Tibial nerve (tissue), 4 donors: Measurements from ENCODE around the gene IPO4. TPM values are rescaled to one million over a fixed set of nuclear protein-coding genes. Genes with fewer than 3 reads are reported as not detected.
A peak's percentile ranks its signal among the peaks of the same experiment; 100 is the strongest.

Experiments
- DNase-seq, 2 donors: peaks; one replicate each; pipeline ENCODE4 v3.0.0-alpha.2; 2019; ENCODE audit warnings: low spot score in 2 of 2
- H3K27ac ChIP-seq, 4 donors: fragments of 200-600 bp; sonication (generic) in 3 of 4; one replicate each; pipeline ENCODE4 v1.5.1; 2017 to 2019; ENCODE audit warnings: mild to moderate bottlenecking in 1 of 4
- H3K27me3 ChIP-seq, 2 donors: fragments of 200-600 bp; sonication (generic) in 1 of 2; one replicate each; pipeline versions ENCODE4 v1.5.1 to v1.6.0; 2017 to 2019
- H3K36me3 ChIP-seq, 3 donors: fragments of 200-600 bp; sonication (generic); one replicate each; pipeline ENCODE4 v1.5.1; 2018 to 2019
- H3K4me1 ChIP-seq, 4 donors: fragments of 200-600 bp; sonication (generic) in 3 of 4; one replicate each; pipeline ENCODE4 v1.5.1; 2017 to 2019
- H3K4me3 ChIP-seq, 4 donors: fragments of 200-600 bp; sonication (generic) in 3 of 4; one replicate each; pipeline ENCODE4 v1.5.1; 2017 to 2019; ENCODE audit warnings: mild to moderate bottlenecking in 1 of 4, moderate library complexity in 1 of 4
- H3K9me3 ChIP-seq, 4 donors: fragments of 200-600 bp; sonication (generic) in 3 of 4; one replicate each; pipeline ENCODE4 v1.5.1; 2017 to 2019
- EP300 ChIP-seq, 2 donors: sonication (generic); formaldehyde crosslinking; IDR thresholded peaks; one replicate each; pipeline ENCODE4 v1.6.1; 2017; ENCODE audit warnings: antibody characterized with exemption in 2 of 2, mild to moderate bottlenecking in 1 of 2
- POLR2A ChIP-seq, 2 donors: fragments of 450-650 bp; IDR thresholded peaks; one replicate each; pipeline ENCODE4 v1.6.1; 2017; ENCODE audit warnings: antibody characterized with exemption in 2 of 2, mild to moderate bottlenecking in 2 of 2, moderate library complexity in 2 of 2
- WGBS, 2 donors: methylation state at CpG; one replicate each; pipeline ENCODE4 v1.1.5; 2018; 5-methylcytosine and 5-hydroxymethylcytosine counted together
- total RNA-seq, 4 donors: library from RNA; depleted of rRNA; stranded (reverse); fragments of >200 nt; gene quantifications; one replicate each; pipeline ENCODE4 v1.1.0, GENCODE V29; 2016
- TF ChIP-seq, protein P1 (sequence below), 5 experiments: fragments of 200-600 bp in 3 of 5; fragments of 450-650 bp in 2 of 5; sonication (generic) in 3 of 5; IDR thresholded peaks; one replicate each; pipeline ENCODE4 v1.5.1; 2016 to 2019; ENCODE audit warnings: antibody characterized with exemption in 5 of 5, mild to moderate bottlenecking in 3 of 5, moderate library complexity in 2 of 5

IPO4 gene
- total RNA-seq, 4 donors from 2014 or later, result 19.4 to 88.5 (median 26.9) TPM

DNA sequence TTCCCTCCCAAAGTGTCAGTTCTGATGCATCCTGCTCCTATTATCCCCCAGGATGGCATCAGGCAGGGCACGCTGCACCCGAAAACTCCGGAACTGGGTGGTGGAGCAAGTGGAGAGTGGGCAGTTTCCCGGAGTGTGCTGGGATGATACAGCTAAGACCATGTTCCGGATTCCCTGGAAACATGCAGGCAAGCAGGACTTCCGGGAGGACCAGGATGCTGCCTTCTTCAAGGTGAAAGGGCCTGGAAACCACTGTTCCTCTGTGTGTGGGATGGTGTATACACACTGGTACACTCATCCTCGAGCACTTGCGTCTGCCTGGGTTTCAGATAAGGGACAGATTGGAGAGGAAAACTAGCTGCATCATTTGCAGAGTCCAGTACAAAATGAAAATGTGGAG is 26.5 kb downstream of the IPO4 start:
- peaks cover 0 to 46% (median 19%) of the 10 kb centered on the region in 4 donors for H3K4me1 ChIP-seq
- peak overlapping the region; percentile 94 to 99 (median 97) for H3K27ac ChIP-seq
- WGBS, 2 donors, result 29 to 47% methylated on average over 2 to 8 of the region's 8 CpGs
- DNase-seq, result no peak
- H3K4me3 ChIP-seq, result peak overlapping the region; percentile 61 to 91 (median 88)
- H3K9me3 ChIP-seq, result no peaks in the 10 kb centered on the region
- no peak for TF ChIP-seq EP300 (IDR thresholded peaks at IDR 0.05)
- no peak for TF ChIP-seq POLR2A (IDR thresholded peaks at IDR 0.05)
- TF ChIP-seq, protein P1, sequence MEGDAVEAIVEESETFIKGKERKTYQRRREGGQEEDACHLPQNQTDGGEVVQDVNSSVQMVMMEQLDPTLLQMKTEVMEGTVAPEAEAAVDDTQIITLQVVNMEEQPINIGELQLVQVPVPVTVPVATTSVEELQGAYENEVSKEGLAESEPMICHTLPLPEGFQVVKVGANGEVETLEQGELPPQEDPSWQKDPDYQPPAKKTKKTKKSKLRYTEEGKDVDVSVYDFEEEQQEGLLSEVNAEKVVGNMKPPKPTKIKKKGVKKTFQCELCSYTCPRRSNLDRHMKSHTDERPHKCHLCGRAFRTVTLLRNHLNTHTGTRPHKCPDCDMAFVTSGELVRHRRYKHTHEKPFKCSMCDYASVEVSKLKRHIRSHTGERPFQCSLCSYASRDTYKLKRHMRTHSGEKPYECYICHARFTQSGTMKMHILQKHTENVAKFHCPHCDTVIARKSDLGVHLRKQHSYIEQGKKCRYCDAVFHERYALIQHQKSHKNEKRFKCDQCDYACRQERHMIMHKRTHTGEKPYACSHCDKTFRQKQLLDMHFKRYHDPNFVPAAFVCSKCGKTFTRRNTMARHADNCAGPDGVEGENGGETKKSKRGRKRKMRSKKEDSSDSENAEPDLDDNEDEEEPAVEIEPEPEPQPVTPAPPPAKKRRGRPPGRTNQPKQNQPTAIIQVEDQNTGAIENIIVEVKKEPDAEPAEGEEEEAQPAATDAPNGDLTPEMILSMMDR (IDR thresholded peaks at IDR 0.05), result no peak
- peaks cover 10 to 80% (median 46%) of the 10 kb centered on the region in 3 donors for H3K36me3 ChIP-seq
- H3K27me3 ChIP-seq, result no peaks in the 10 kb centered on the region

- Histone ChIP-seq H3K36me3 (peaks cover 10 to 80% (median 53%) of the 10 kb centered on the region in 3 donors), H3K27ac (peak within 1 kb of the TSS; percentile 94 to 99 (median 97)), H3K4me3 (peak within 1 kb of the TSS; percentile 61 to 91 (median 88)), H3K9me3 (no peaks in the 10 kb centered on the region), H3K4me1 (peaks cover 0 to 46% (median 19%) of the 10 kb centered on the region in 4 donors), H3K27me3 (no peaks in the 10 kb centered on the region)
- TF ChIP-seq POLR2A (IDR thresholded peaks at IDR 0.05) (peak; percentile 28 to 71), EP300 (IDR thresholded peaks at IDR 0.05) (peak; percentile 96)
- TF ChIP-seq, protein P1 (IDR thresholded peaks at IDR 0.05), result peak; percentile 91 to 98 (median 97)
- DNase-seq, result peak; percentile 98 to 100
- WGBS, 2 donors, result 0 to 1% methylated on average over 12 of the region's 12 CpGs
Observed at GRCh38 chr14:24160850-24161804, 27.5 kb downstream of the IPO4 start, which contains the start of gene IRF9. Gene IRF9 (plus strand): TSS chr14:24161265. CDS start chr14:24162145, 880 bp downstream.

- 74 to 84% methylated on average over 4 of the region's 4 CpGs for WGBS, 2 donors
- Histone ChIP-seq H3K36me3 (peaks cover 10 to 80% (median 54%) of the 10 kb centered on the region in 3 donors), H3K9me3 (no peaks in the 10 kb centered on the region), H3K27me3 (no peaks in the 10 kb centered on the region), H3K27ac (peak overlapping the region; percentile 94 to 99 (median 97)), H3K4me1 (peaks cover 0 to 46% (median 19%) of the 10 kb centered on the region in 4 donors), H3K4me3 (no peak overlapping the region)
- TF ChIP-seq, protein P1 (IDR thresholded peaks at IDR 0.05), result no peak
- TF ChIP-seq POLR2A (IDR thresholded peaks at IDR 0.05) (no peak), EP300 (IDR thresholded peaks at IDR 0.05) (no peak)
- DNase-seq, result no peak
Observed at GRCh38 chr14:24160499-24160849, 28.1 kb downstream of the IPO4 start.

- no peak for DNase-seq
- WGBS, 2 donors, result 81 to 85% methylated on average over 11 of the region's 11 CpGs
- no peaks in the 10 kb centered on the region for H3K27me3 ChIP-seq
- H3K27ac ChIP-seq, result peak overlapping the region; percentile 94 to 99 (median 97)
- H3K4me1 ChIP-seq, result peaks cover 0 to 42% (median 19%) of the 10 kb centered on the region in 4 donors
- peaks cover 12 to 80% (median 54%) of the 10 kb centered on the region in 3 donors for H3K36me3 ChIP-seq
- H3K4me3 ChIP-seq, result no peak overlapping the region
- H3K9me3 ChIP-seq, result no peaks in the 10 kb centered on the region
- TF ChIP-seq EP300 (IDR thresholded peaks at IDR 0.05) (no peak), POLR2A (IDR thresholded peaks at IDR 0.05) (no peak)
- TF ChIP-seq, protein P1 (IDR thresholded peaks at IDR 0.05), result no peak
Observed at GRCh38 chr14:24159777-24160498, 28.7 kb downstream of the IPO4 start.
